ENCODE results near the gene SFXN1. TPM values are rescaled to one million over a fixed set of nuclear protein-coding genes. Genes with fewer than 3 reads are reported as not detected.

Gene SFXN1
- total and polyA plus RNA-seq, 9 donors, result 15.4 to 22.7 (median 20.5) TPM

DNA sequence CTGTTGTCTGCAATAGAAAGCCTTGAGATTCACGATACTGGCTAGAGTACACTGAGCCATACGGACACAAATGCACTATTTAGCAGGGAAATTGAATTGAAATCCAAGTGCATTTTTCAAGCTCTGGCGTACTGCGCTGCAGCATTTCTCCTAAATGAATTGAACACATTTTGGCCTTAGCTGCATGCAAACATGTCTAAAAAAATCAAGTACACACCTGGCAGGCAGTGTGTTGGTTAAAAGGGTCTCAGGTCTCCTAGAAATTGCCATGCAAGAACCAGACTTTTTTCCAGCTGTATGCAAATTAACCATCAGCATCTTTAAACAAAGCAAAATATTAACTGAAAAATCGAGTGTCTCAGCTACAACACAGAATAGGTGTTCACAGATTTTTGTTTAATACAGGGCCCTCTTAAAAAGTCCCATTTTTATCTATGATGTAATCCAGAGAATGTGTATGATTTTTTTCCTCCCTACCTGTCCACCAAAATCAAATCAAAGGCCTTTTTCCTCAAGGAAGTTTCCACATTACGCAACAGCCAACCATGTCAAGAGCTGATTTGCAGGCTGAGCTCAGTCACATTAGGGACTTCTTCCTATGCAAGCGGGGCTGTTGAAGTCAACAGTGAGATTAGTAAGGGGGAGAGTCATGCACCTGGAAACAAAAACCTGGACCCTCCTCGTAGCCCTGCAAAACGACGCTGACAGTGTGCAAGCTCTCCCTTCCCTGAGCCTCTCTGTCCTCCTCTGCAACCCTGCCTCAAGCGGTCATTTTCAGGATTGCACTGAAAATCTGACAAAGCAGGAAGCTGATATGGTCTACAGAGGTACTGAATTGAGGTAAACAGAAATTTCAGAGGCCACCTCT, 14.1 kb upstream of the SFXN1 start:
- Histone ChIP-seq H3K36me3 (ENCODE audit: control insufficient read depth, insufficient read depth, low read length) (no peaks in the 10 kb centered on the region), H3K27me3 (ENCODE audit: control insufficient read depth, insufficient read depth, low read length) (peaks cover 4% of the 10 kb centered on the region), H3K27ac (ENCODE audit: low read length) (no peak overlapping the region), H3K9me3 (replicated peaks; ENCODE audit: control insufficient read depth, low read depth, low read length) (no peaks in the 10 kb centered on the region), H3K4me3 (ENCODE audit: low read length) (no peak overlapping the region), H3K4me1 (ENCODE audit: control insufficient read depth, insufficient read depth, low read length) (no peaks in the 10 kb centered on the region)
- DNase-seq, result peak; percentile 54
- WGBS (ENCODE audit: insufficient coverage), result 55% methylated on average over 4 of the region's 11 CpGs

DNA sequence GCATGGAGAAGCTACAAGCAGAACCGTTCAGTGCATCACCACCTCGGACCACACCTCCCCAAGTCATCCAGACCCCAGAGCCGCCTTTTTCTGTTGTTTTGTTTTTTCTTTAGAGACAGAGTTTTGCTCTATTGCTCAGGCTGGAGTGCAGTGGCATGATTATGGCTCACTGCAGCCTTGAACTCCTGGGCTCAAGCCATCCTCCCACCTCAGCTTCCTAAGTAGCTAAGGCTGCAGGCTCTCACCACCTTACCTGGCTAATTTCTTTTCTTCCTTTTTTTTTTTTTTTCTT, 13.5 kb upstream of the SFXN1 start:
- H3K36me3 ChIP-seq (ENCODE audit: control insufficient read depth, insufficient read depth, low read length), result no peaks in the 10 kb centered on the region
- WGBS (ENCODE audit: insufficient coverage), result no CpG with 5 or more reads among the region's 3 CpGs
- H3K4me3 ChIP-seq (ENCODE audit: low read length), result no peak overlapping the region
- no peak overlapping the region for H3K27ac ChIP-seq (ENCODE audit: low read length)
- H3K4me1 ChIP-seq (ENCODE audit: control insufficient read depth, insufficient read depth, low read length), result no peaks in the 10 kb centered on the region
- DNase-seq, result no peak
- H3K27me3 ChIP-seq (ENCODE audit: control insufficient read depth, insufficient read depth, low read length), result peaks cover 6% of the 10 kb centered on the region
- no peaks in the 10 kb centered on the region for H3K9me3 ChIP-seq (replicated peaks; ENCODE audit: control insufficient read depth, low read depth, low read length)

DNA sequence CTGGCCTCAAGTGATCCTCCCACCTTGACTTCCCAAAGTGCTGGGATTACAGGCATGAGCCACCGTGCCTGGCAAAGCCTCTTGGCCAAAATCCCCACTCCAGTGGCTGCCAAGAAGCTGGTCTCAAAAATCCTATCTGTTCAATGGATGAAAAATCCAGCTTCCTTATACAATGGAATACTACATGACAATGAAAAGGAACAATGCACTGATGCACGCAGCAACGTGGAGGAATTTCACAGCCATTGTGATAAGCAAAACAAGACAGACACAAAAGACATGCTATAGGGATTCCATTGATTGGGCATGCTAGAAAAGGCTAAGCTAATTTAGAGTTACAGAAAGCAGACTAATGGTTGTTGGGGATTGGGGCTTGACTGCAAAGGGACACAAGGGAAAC, 13.1 kb upstream of the SFXN1 start:
- Histone ChIP-seq H3K9me3 (replicated peaks; ENCODE audit: control insufficient read depth, low read depth, low read length) (no peaks in the 10 kb centered on the region), H3K27ac (ENCODE audit: low read length) (no peak overlapping the region), H3K36me3 (ENCODE audit: control insufficient read depth, insufficient read depth, low read length) (no peaks in the 10 kb centered on the region), H3K4me1 (ENCODE audit: control insufficient read depth, insufficient read depth, low read length) (no peaks in the 10 kb centered on the region), H3K27me3 (ENCODE audit: control insufficient read depth, insufficient read depth, low read length) (peaks cover 8% of the 10 kb centered on the region), H3K4me3 (ENCODE audit: low read length) (no peak overlapping the region)
- no peak for DNase-seq
- no CpG with 5 or more reads among the region's 3 CpGs for WGBS (ENCODE audit: insufficient coverage)

DNA sequence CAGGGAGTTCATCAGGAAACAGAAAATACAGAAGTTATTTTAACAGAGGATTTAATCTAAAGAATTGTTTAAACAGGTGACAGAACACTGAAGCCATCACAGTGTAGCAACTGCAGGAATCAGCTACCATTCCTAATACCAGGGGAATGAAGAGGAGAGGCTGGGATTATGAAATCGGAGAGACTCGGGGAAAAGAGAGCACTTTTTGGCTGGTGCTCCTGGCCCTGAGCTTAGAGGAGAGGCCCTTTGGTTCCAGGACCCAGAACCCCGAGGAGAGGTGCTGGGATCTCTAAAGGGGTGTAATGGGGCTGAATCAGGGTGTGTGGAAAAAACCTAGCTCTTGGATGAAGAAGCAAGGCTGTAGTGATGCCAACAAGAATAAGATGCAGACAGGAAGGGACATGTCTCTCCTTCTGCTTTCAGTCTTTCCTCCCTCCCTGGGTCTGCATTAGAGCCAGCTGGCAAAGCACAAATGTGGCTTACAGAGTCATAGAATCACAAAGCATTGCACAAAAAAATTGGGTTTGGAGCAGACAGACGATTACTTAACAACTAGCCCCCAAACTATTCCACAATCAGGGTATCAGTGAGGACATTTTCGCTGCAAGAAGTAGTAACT, 11.6 kb upstream of the SFXN1 start:
- Histone ChIP-seq H3K27ac (ENCODE audit: low read length) (no peak overlapping the region), H3K4me1 (ENCODE audit: control insufficient read depth, insufficient read depth, low read length) (no peaks in the 10 kb centered on the region), H3K36me3 (ENCODE audit: control insufficient read depth, insufficient read depth, low read length) (no peaks in the 10 kb centered on the region), H3K9me3 (replicated peaks; ENCODE audit: control insufficient read depth, low read depth, low read length) (no peaks in the 10 kb centered on the region), H3K27me3 (ENCODE audit: control insufficient read depth, insufficient read depth, low read length) (peaks cover 8% of the 10 kb centered on the region), H3K4me3 (ENCODE audit: low read length) (no peak overlapping the region)
- 29% methylated on average over 3 of the region's 5 CpGs for WGBS (ENCODE audit: insufficient coverage)
- peak; percentile 85 for DNase-seq

DNA sequence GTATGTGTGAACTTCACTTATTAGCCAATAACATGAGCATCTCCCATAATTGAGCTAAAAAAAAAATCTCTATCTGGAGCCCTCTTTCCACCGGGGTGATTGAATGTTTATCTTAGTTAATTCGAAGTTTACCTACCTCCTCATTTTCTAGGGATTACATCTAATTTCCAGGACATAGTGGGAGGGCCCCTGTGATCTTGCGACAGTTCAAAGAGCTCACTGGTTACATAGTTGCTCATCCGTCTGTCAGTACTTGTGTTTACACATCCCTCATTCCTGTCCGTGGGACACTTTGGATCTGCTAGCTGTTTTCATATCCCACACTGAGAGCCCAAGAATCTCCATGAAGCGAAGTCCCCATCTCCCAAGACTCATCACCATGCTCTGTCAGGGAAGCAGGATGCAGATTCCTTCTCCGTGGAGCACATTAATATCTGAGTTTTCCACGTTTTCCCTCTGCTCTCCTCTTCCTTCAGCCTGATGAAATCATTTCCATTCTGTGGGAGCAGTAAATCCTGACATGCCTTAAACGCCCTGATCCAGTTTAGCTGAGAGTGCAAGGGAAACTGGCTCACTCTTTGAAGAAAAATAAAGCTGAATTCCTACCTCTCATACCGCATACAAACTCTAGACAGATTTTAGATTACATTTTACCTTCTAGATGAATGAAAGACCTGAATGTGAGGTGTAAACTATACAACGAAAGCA, 10.2 kb upstream of the SFXN1 start:
- WGBS (ENCODE audit: insufficient coverage), result 49% methylated on average over 7 of the region's 11 CpGs
- Histone ChIP-seq H3K27ac (ENCODE audit: low read length) (no peak overlapping the region), H3K9me3 (replicated peaks; ENCODE audit: control insufficient read depth, low read depth, low read length) (no peaks in the 10 kb centered on the region), H3K4me1 (ENCODE audit: control insufficient read depth, insufficient read depth, low read length) (no peaks in the 10 kb centered on the region), H3K4me3 (ENCODE audit: low read length) (no peak overlapping the region), H3K36me3 (ENCODE audit: control insufficient read depth, insufficient read depth, low read length) (no peaks in the 10 kb centered on the region), H3K27me3 (ENCODE audit: control insufficient read depth, insufficient read depth, low read length) (peaks cover 8% of the 10 kb centered on the region)
- DNase-seq, result no peak

DNA sequence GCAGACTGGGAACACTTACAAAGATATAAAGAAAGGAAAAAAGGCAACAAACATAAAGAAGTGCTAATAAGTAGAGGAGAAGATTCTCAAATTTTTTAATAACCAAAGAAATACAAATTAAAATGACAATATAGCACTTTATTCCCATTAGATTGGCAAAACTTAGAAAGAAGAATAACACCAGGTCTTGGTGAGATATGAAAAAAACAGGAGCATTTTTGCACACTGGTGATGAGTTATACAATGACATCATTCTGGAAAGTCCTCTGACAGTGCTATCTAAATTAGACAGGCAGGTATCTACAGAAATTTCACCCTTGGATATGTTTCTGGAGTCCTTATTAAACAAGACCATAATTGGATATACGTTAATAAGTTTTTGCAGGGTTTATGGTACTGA, 9.5 kb upstream of the SFXN1 start:
- WGBS (ENCODE audit: insufficient coverage), result no CpG with 5 or more reads among the region's 1 CpG
- Histone ChIP-seq H3K27me3 (ENCODE audit: control insufficient read depth, insufficient read depth, low read length) (peaks cover 6% of the 10 kb centered on the region), H3K27ac (ENCODE audit: low read length) (no peak overlapping the region), H3K9me3 (replicated peaks; ENCODE audit: control insufficient read depth, low read depth, low read length) (no peaks in the 10 kb centered on the region), H3K4me1 (ENCODE audit: control insufficient read depth, insufficient read depth, low read length) (no peaks in the 10 kb centered on the region), H3K4me3 (ENCODE audit: low read length) (no peak overlapping the region), H3K36me3 (ENCODE audit: control insufficient read depth, insufficient read depth, low read length) (no peaks in the 10 kb centered on the region)
- no peak for DNase-seq

DNA sequence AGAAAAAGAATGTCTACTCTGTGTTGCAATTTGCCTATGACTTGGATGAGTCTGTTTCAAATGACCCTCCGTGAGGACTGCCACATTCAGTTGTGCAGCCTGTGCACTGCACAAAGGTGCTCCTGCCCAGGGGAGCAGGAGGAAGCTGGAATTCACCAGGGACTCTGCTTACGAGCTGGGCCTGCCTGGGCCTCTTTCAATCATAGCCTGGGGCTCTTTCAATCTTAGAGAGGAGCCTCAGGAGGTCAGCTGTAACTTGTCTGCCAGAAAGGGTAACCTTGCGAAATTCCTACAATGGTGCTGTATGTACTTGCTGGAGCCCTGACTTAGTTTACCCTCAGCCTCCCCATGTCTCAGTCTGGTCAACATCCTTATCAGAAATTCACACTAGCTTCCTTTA, 8.4 kb upstream of the SFXN1 start:
- 61% methylated on average over 2 of the region's 3 CpGs for WGBS (ENCODE audit: insufficient coverage)
- DNase-seq, result no peak
- H3K9me3 ChIP-seq (replicated peaks; ENCODE audit: control insufficient read depth, low read depth, low read length), result no peaks in the 10 kb centered on the region

DNA sequence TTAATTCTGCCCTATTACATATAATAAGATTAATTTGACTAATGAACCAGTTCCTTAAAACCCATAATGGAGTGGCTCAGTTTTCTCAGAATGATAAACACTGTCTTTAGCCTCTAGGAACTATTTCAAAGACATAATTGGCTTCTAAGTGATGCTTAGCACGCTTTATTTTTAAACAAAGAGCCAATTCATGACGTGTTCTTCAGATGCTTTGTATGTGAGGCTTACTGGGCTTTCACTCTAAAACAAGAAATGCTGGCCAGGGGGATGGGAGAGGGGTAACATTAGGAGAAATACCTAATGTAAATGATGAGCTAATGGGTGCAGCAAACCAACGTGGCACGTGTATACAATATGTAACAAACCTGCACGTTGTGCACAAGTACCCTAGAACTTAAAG, 7.6 kb upstream of the SFXN1 start:
- no CpG with 5 or more reads among the region's 5 CpGs for WGBS (ENCODE audit: insufficient coverage)
- no peak overlapping the region for H3K4me3 ChIP-seq (ENCODE audit: low read length)
- no peaks in the 10 kb centered on the region for H3K36me3 ChIP-seq (ENCODE audit: control insufficient read depth, insufficient read depth, low read length)
- no peak overlapping the region for H3K27ac ChIP-seq (ENCODE audit: low read length)
- H3K4me1 ChIP-seq (ENCODE audit: control insufficient read depth, insufficient read depth, low read length), result no peaks in the 10 kb centered on the region
- DNase-seq, result peak; percentile 38
- no peaks in the 10 kb centered on the region for H3K9me3 ChIP-seq (replicated peaks; ENCODE audit: control insufficient read depth, low read depth, low read length)
- peaks cover 10% of the 10 kb centered on the region for H3K27me3 ChIP-seq (ENCODE audit: control insufficient read depth, insufficient read depth, low read length)

More for the DNA sequence above, 8.4 kb upstream of the SFXN1 start:
- Histone ChIP-seq H3K4me3 (ENCODE audit: low read length) (no peak overlapping the region), H3K4me1 (ENCODE audit: control insufficient read depth, insufficient read depth, low read length) (no peaks in the 10 kb centered on the region), H3K36me3 (ENCODE audit: control insufficient read depth, insufficient read depth, low read length) (no peaks in the 10 kb centered on the region), H3K27me3 (ENCODE audit: control insufficient read depth, insufficient read depth, low read length) (peaks cover 8% of the 10 kb centered on the region), H3K27ac (ENCODE audit: low read length) (no peak overlapping the region)

DNA sequence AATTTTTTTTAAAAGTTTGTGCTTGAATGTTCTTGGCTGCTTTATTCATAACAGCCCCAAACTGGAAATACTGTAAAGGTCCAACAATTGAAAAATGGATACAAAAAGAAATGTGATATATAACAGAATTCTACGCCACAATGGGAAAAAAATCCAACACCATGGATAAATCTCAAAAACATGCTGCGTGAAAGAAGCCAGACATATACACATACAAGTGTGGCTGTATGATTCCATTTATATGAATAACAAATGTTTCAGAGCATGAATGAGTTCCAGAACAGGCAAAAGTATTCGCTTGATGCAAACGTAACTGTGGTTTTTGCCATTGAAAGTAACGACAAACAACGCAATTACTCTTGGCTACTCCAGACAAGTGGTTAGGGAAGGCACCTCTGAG, 7.2 kb upstream of the SFXN1 start:
- peaks cover 12% of the 10 kb centered on the region for H3K27me3 ChIP-seq (ENCODE audit: control insufficient read depth, insufficient read depth, low read length)
- H3K27ac ChIP-seq (ENCODE audit: low read length), result no peak overlapping the region
- no peaks in the 10 kb centered on the region for H3K36me3 ChIP-seq (ENCODE audit: control insufficient read depth, insufficient read depth, low read length)
- DNase-seq, result peak; percentile 39
- H3K4me1 ChIP-seq (ENCODE audit: control insufficient read depth, insufficient read depth, low read length), result no peaks in the 10 kb centered on the region
- H3K9me3 ChIP-seq (replicated peaks; ENCODE audit: control insufficient read depth, low read depth, low read length), result no peaks in the 10 kb centered on the region
- no peak overlapping the region for H3K4me3 ChIP-seq (ENCODE audit: low read length)
- WGBS (ENCODE audit: insufficient coverage), result 61% methylated on average over 4 of the region's 6 CpGs

DNA sequence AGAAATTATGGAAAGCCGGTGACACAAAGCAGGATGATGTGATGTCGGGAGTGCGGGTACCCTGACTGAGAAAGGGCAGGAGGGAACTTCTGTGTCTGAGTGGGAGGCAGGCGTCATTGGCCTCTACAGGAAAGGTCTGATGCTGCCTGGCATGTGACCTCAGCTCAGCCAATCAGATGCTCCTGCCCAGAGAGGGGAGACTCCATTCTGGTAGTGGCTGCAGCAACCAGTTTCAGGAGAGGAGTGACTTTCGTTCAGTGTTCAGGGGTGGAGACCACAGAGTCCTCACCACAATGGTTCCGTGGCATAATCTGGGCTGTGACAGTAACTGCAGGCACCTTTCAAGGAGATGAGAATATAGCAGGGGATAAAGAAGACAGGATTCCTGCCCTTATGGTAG, 6.7 kb upstream of the SFXN1 start:
- H3K27ac ChIP-seq (ENCODE audit: low read length), result no peak overlapping the region
- H3K36me3 ChIP-seq (ENCODE audit: control insufficient read depth, insufficient read depth, low read length), result no peaks in the 10 kb centered on the region
- H3K4me3 ChIP-seq (ENCODE audit: low read length), result no peak overlapping the region
- no peak for DNase-seq
- no peaks in the 10 kb centered on the region for H3K9me3 ChIP-seq (replicated peaks; ENCODE audit: control insufficient read depth, low read depth, low read length)
- H3K27me3 ChIP-seq (ENCODE audit: control insufficient read depth, insufficient read depth, low read length), result peaks cover 12% of the 10 kb centered on the region
- no peaks in the 10 kb centered on the region for H3K4me1 ChIP-seq (ENCODE audit: control insufficient read depth, insufficient read depth, low read length)
- WGBS (ENCODE audit: insufficient coverage), result 61% methylated on average over 6 of the region's 6 CpGs

Measured in muscle of leg (tissue), 11 donors.